CD1c-positive myeloid dendritic cell (primary cell): ENCODE measurements around the gene GCK.

Source experiments
- DNase-seq: peaks from one replicate; pipeline ENCODE4 v3.0.0-alpha.2; 2016; ENCODE audit errors: extremely low spot score

GCK gene

DNA sequence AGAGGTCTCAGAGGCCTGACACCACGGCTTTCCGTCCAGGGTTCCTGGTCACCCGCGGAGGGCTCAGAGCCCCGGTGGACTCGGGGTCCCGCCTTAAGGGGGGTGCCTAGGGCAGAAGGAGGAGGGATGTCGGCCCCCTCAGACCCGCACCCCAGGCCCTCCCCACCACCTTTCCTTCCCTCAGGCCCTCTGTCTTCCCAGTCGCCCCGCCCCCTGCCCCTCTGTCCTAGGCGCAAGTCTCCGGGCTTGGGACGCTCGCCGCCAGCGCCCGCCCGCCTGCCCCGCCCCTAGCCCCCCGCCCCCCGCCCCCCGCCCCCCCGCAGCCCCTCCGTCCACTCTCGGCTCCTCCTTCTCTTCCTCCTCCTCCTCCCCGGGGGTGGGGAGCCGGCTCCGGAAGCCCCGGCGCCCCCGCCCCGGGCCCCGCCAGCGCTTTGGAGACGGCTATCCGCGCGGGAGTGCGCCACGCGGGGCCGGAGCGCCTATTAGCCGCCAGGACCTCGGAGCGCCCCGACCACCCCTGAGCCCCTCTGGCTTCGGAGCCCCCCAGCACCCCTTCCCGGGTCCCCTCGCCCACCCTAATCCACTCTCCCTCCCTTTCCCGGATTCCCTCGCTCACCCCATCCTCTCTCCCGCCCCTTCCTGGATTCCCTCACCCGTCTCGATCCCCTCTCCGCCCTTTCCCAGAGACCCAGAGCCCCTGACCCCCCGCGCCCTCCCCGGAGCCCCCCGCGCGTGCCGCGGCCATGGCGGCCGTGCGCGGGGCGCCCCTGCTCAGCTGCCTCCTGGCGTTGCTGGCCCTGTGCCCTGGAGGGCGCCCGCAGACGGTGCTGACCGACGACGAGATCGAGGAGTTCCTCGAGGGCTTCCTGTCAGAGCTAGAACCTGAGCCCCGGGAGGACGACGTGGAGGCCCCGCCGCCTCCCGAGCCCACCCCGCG, 85.0 kb downstream of the GCK start, which contains the start of gene AEBP1:
Gene AEBP1 (plus strand): TSS at position 423 of the 937 bp plus-strand sequence. CDS start 321 bp downstream, at position 744.
- DNase-seq = no peak

DNA sequence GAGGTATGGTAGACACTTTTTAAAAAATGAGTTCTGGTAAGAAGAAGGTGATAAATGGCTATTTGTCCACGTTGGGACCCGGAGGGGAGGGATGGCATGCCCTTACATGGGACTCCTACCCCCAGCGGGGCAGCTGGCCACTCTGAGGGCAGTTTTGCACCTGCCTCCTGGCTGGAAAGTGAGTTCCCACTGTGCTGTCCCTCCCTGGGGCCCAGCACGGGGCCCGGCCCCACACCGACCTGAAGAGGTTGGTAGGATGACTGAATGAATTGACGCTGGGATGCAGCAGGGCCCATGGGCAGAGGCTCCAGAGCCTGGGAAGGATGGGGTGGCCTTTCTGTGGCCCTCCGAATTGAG, 85.7 kb downstream of the GCK start:
- no peak for DNase-seq

DNA sequence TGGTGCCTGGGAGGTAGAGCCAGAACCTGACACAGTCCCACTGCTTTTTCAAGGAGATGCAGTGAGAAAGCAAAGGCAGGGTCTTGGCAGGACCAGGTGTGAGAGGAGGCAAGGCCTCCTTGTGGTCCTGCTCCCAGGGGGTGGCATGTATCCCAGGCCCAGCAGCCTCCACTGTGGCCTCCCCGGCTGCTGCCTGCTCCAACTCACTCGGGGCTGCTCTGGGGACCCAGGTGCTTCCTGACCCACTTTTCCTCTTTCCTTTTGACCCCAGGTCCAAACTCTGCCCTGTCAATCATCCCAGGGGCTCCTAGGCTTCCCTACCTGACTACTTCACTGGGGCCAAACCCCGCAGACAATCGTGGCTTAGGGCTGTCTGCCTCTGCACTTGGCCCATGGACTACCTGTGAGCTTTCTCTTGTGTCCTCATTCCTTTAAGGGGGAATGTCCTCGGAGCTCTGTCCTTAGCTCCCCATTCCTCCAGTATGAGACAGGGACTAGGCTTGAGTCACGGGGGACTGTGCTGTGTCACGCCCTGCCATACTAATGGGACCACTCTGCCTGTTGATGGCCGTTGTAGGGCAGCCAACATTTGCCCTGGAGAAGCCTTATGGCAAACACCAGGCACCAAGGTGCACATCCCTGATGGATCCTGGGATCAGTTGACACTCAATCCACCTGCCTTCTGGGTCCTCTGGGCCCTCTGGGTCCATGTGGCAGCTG, 86.2 kb downstream of the GCK start:
- DNase-seq = no peak

DNA sequence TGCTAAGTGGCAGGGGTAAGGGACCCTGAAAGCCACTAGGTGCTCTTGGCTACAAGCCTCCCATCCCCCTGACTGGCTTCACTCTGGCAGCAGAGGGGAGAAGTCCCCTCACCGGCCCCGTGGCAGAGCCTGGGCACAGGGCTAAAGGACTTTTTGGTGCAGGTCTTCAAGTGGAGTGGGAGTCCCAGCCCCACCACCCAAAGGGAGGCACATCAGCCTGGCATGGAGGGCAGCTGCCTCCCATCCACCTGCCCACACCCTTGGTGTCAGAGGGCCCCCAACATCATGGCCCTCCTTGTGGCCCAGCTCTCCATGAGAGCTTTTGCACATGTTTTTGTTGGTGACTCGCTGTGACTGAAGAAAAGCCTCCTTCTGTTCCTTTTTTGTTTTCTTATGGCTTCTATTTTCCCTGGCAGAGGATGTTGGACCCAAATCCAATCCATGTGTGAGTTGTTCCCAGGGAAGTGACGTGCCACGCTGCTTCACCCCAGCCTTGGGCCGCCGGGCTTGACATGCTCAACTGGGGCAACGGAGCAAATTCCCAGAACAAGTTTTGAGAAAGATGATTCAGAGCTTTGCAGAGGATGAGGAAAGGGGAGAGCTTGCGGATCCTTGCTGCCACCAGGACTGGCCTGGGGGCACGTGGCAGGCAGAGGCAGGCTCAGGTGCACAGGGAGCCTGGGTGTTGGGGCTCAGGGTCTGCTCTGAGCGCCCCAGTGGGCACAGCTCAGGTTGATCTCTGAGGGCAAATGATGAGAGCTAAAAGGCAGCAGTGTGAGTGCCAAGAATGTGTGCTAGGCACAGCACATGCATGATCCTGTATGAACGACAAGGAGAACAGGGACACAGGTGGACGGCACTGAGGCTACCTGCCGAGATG, 87.0 kb downstream of the GCK start:
- no peak for DNase-seq

DNA sequence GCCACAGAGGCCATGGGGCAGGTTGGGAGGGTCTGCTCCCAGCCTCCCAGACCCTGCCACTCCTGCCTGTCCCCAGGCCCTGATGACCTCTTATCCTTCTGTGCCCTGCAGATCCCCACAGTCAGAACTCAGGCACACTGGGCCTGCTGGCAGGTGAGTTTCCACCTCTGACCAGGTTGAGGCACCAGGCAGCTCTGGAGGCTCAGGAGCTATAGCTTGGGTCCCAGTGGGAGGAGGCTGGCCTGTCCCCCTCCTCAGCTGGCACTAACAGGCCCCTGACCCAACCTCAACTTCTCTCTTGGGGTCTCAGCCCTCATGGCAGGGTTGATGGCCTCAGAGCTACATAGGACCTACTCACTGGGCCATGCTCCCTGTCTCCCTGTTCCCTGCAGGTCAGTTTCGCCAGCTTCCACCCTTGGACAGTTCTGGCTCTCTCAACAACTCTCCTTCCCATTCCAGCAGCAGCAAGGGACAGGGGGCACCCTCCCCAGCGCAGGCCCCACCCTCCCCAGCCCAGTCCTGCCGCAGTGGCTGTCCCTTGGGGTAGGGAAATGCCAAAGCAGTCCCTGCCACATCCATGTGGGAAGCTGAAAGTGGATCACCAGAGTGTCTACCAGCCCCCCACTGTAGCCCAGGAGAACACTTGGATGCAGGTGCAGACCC, 87.8 kb downstream of the GCK start:
- no peak for DNase-seq

DNA sequence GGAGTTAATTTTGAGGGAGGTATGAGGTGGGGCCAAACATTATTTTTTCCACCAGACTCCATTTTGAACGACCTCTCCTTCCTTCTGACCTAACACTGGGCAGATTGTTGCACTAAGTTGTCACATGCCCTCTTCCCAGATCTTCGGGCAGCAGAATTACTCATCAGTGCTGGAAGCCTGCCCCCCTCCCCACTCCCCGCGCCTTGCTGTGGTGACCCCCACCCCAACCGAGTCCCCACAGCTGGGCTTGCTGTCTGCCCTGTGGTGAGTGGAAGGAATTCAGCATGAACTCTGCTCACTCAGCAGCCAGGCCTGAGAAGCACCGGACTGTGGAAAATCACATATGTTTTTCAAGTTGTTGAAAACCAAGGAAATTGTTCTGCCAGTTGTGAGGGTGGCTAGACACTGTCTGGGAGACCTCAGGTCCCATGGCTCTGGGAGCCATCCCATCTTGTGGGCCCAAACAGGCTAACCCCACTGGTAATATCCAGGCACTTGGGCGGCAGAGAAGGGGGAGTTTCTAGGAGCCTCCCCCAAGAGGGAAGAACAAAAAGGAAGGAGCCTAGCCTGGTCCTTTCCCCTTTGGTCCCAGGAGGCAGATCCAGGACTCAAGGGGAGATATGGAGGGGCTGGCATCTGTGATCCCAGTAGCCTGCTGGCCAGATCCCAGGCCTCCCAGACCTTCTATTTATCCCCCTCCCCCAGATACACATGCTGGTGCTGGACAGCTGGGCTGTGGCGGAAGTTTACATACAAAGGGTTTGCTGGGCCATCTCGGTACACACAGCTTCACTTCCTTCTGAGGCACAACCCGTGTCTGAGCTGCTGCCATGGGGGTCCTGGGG, 88.6 kb downstream of the GCK start:
- no peak for DNase-seq

DNA sequence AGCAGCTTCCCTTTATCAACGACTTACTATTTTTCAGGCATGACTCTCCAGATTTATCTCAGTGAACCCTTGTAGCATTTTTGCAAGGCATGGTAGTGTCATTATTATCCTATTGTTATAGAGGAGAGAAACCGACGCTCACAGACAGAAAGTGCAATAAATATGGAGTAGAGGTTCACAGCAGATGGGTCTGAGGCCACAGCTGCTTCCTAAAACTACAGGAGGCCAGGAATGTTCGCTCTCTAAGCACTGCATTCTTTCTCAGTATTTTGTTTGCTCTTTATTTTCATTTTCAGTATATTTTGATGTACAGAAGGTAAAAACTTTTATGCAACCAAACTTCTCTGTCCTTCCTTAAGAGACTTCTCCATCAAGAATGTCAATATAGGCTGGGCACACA, 89.6 kb downstream of the GCK start:
- DNase-seq = no peak

DNA sequence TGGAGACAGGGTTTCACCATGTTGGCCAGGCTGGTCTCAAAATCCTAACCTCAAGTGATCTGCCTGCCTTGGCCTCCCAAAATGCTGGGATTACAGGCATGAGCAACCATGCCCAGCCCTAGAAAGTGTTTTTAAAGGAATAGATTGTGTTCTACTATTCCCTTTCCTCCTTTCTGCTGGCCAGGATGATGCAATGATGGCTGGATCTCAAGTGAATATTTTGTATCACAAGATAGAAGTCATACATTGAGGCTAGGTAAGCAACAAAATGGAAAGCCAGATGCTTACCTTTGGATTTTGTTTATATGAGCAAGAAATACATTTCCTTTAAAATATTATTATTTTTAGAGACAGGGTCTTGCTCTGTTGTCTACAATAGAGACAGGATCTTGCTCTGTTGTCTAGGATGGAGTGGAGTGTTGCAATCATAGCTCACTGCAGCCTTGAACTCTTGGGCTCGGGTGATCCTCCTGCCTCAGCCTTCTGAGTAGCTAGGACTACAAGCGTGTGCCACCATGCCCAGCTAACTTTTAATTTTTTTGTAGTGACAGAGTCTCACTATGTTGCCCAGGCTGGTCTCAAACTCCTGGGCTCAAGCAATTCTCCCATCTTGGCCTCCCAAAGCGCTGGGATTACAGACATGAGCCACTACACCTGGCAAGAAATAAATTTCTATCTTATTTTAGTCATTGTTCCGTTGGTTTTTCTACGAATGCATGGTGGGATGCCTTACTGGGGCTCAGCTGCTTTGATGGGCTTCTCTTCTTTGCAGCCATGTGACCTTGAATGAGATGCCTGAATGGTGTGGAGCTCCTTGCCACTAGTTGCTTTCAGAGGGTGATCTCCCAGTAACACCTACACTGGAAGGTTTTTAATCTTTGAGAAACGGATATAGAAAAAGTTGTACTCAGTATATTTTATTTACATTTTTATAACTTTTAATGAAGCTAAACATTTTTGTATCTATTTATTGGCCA, 90.9 kb downstream of the GCK start:
- no peak for DNase-seq

DNA sequence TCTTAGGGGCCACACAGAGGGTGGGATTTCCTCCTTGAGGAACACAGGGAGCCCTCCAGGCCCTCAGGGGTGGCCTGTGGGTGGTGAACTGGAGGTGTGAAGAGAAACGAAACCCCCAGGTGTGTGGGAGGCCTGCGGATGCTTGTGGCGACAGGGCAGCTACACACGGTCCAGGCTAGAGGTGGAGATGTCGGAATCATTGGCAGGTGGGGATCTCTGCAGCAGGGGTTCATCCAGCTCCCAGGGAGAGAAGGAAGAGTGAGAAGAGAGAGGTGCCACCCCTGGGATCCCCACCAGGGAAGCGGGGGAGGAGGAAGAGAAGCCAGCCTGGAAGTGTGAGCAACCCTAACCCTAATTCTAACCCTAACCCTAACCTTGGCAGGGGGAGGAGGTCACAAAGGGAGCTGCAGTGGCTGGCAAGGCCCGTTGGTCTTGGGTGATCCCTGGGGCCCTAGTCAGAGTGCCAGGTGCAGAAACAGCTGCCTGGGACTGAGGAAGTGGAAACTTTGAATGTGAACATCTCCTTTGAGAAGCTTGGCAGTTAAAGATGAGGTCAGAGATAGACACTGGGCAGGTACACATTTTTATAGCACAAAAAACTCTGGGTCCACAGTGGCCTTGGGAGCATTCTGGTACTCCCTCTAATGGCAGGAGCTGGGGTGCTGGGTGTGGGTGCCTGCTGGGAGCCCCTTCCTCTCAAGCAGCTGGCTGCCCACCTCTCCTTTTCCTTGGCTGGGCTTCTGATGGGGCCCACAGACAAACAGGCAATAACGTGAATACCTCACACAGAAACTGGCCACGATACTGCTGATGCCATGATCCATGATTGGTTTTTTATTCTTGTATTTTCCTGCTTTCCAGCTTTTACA, 91.9 kb downstream of the GCK start:
- no peak for DNase-seq

DNA sequence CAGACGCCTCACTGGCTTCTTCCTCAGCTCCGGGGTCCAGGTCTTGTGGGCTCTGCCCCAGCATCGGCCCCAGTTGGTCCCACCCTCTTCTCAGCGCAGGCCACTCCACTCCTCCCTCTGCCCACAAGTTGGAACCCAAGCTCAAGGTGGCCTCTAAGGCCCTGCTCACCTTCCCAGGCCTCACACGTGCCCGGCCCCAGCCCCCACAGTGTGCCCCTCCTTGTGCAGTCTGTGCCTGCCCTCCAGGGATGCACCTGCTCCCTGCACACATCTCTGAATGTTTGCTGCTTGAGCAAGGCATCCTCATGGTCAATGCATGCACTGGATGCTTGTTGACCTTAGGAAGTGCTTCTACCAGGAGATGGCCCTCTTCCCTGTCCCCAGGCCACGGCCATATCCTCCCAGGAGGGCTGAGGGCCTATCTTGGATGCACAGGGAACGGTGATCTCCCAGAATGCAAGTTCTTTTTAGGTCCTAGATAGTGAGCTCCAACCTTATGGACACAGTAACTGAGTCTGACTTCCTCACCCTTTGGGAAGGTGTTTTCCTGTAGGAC, 92.8 kb downstream of the GCK start:
- DNase-seq = no peak

DNA sequence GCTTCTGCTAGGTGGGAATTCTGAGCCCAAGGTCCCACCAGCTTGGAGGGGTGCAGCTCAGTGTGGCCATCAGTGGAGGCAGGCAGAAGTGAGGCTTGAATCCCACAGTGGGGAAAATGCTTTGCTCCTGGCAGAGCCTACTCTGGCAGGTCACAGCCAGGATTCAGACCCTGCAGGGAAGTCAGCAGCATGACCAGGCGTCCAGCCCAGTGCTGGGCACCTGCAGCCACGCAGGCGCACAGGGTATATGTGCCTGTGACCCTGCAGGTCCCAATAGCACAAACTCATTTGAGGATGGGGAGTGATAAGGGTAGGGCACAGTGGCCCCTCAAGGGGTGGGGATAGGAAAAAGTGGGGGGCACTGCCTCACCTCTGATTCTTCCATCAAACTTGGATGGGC, 93.5 kb downstream of the GCK start:
- DNase-seq = no peak

DNA sequence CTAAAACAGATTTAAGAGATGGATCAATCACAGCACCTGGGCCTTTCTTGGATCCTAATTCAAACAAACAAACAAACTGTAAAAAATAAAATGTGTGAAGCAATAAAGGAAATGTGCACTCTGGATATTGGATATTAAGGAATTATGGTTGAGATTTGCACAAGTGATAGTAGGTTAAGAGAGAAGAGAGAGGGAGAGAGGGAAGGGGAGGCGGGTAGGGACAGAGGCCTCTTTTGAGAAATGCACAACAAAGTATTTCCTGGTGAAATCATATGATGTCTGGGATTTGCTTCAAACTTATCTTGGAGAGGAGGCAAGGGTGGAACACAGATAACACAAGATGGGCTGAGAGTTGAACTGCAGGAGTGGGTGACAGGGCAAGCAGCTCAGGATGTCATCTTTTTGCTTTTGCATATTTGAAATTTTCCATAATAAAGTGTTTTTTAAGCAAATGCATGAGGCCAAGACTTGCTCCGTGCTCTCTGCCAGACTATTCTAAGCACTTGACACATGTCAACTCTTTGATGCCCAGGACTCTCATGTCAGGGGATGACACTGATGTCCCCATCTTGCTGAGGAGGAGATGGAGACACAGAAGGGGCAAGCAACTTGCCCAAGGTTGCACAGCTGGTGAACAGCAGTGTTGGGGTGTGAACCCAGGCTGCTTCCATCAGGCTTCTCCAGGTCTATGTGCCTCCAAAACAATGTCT, 94.2 kb downstream of the GCK start:
- no peak for DNase-seq

DNA sequence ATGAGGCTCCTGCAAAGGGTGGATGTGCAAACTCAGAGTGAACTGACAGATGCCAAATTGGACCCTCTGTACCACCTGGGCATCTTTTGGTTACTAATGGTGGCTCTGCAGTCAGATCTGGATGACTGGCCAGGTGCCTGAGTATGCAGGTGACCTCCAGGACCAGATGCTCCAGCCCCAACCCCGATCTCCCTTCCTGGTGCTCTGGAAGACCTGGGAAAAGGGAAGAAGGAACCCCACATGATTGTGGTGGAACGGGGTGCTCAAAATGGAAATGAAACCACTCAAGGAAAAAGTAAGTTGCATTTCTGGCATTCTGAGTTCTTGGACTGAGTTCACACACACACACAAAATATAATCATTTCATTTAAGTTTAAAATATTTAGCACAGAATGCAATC, 94.9 kb downstream of the GCK start:
- no peak for DNase-seq
